Endothelial cell (in vitro differentiated cells): ENCODE results near the gene SCG2. TPM values are rescaled to one million over a fixed set of nuclear protein-coding genes. Genes with fewer than 3 reads are reported as not detected.
A peak's percentile ranks its signal among the peaks of the same experiment; 100 is the strongest.

Experiments
- DNase-seq: peaks from one replicate; pipeline ENCODE4 v3.0.0; 2021; ENCODE audit warnings: low spot score
- H3K27ac Mint-ChIP-seq: one replicate; pipeline ENCODE4 v1.8.0; 2021; ENCODE audit warnings: mixed read lengths, inconsistent platforms; ENCODE audit not compliant: unreplicated experiment
- H3K27me3 Mint-ChIP-seq: one replicate; pipeline ENCODE4 v1.8.0; 2021; ENCODE audit warnings: mild to moderate bottlenecking, moderate library complexity, mixed read lengths, inconsistent platforms; ENCODE audit not compliant: unreplicated experiment
- H3K36me3 Mint-ChIP-seq: one replicate; pipeline ENCODE4 v1.8.0; 2021; ENCODE audit warnings: mild to moderate bottlenecking, low read depth, mixed read lengths, inconsistent platforms; ENCODE audit not compliant: unreplicated experiment
- H3K4me1 Mint-ChIP-seq: one replicate; pipeline ENCODE4 v1.8.0; 2021; ENCODE audit warnings: mild to moderate bottlenecking, mixed read lengths, inconsistent platforms; ENCODE audit not compliant: unreplicated experiment
- H3K4me3 Mint-ChIP-seq: one replicate; pipeline ENCODE4 v1.8.0; 2021; ENCODE audit warnings: mild to moderate bottlenecking, mixed read lengths, inconsistent platforms; ENCODE audit not compliant: unreplicated experiment
- H3K9me3 Mint-ChIP-seq: one replicate; pipeline ENCODE4 v1.8.0; 2021; ENCODE audit warnings: mixed read lengths, inconsistent platforms; ENCODE audit not compliant: unreplicated experiment
- total RNA-seq: library from RNA; stranded (reverse); fragmentation: NEBNext Ultra II Directional; extraction: Animal tissue kit (Norgen Biotek cat#: 25700); gene quantifications from one replicate; pipeline ENCODE4 v1.2.1, GENCODE V29; 2021; ENCODE audit not compliant: unreplicated experiment
- TF ChIP-seq, protein P1 (sequence below): fragments of 200-600 bp; sonication (generic); IDR thresholded peaks from one replicate; pipeline ENCODE4 v1.5.0; 2021; ENCODE audit warnings: antibody characterized with exemption; ENCODE audit not compliant: unreplicated experiment

The SCG2 gene
- total RNA-seq, 1 donor from 2014 or later, result 0.23 TPM

DNA sequence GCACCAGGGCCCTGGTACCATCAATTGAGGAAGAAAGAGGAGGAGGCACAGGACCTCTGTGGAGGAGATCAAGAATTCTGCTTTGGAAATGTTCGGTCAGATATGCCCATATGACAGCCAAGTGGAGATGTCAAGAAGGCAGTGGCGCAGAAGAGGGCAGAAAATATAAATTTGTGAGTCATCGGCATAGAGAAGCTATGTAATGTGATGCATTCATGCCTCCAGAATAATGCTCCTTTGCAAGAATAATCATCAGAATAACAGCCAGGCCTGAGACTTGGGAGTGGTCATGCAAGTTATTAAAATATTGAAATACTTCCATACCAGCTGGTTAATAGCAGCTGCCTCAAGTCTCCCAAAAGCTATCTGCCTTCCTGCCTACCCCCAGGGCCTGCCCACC lies 32.1 kb upstream of the SCG2 start:
- no peaks in the 10 kb centered on the region for H3K36me3 Mint-ChIP-seq
- no peaks in the 10 kb centered on the region for H3K9me3 Mint-ChIP-seq
- no peak overlapping the region for H3K27ac Mint-ChIP-seq
- TF ChIP-seq, protein P1, sequence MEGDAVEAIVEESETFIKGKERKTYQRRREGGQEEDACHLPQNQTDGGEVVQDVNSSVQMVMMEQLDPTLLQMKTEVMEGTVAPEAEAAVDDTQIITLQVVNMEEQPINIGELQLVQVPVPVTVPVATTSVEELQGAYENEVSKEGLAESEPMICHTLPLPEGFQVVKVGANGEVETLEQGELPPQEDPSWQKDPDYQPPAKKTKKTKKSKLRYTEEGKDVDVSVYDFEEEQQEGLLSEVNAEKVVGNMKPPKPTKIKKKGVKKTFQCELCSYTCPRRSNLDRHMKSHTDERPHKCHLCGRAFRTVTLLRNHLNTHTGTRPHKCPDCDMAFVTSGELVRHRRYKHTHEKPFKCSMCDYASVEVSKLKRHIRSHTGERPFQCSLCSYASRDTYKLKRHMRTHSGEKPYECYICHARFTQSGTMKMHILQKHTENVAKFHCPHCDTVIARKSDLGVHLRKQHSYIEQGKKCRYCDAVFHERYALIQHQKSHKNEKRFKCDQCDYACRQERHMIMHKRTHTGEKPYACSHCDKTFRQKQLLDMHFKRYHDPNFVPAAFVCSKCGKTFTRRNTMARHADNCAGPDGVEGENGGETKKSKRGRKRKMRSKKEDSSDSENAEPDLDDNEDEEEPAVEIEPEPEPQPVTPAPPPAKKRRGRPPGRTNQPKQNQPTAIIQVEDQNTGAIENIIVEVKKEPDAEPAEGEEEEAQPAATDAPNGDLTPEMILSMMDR, result no peak
- no peak for DNase-seq
- H3K27me3 Mint-ChIP-seq, result no peaks in the 10 kb centered on the region
- H3K4me1 Mint-ChIP-seq, result no peaks in the 10 kb centered on the region
- no peak overlapping the region for H3K4me3 Mint-ChIP-seq

DNA sequence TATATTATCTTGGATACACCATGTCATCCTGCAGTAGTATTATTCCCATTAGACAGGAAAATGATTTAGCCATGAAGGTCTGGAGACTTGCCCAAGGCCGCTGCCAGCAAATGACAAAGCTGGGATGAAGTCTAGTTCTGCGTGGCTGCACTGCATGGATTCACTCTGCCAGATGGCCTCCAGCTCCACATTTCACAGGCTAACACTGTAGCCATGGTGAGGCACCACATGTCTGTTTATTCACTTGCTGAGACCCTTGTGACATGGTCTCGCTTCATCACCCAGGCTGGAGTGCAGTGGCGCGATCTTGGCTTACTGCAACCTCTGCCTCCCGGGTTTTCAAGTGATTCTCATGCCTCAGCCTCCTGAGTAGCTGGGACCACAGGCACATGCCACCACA lies 31.5 kb upstream of the SCG2 start:
- DNase-seq, result no peak
- Mint-ChIP-seq H3K27ac (no peak overlapping the region), H3K4me1 (no peaks in the 10 kb centered on the region), H3K4me3 (no peak overlapping the region), H3K9me3 (no peaks in the 10 kb centered on the region), H3K27me3 (no peaks in the 10 kb centered on the region), H3K36me3 (no peaks in the 10 kb centered on the region)
- TF ChIP-seq, protein P1, result no peak

DNA sequence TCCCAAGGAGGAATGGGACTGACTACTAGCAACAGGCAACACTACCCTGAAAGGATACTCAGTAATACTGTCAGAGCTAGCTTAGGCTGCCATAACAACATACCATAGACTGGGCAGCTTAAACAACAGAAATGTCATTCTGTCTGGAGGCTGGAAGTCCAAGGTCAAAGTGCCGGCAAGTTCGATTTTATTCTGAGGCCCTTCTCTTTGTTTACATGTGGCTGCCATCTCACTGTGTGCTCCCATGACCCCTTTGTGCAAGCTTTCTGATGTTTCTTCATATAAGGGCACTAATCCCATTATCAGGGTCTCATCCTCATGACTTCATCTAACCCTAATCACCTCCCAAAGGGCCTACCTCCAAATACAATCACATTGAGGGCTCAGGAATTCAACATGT lies 30.7 kb upstream of the SCG2 start:
- Mint-ChIP-seq H3K4me3 (no peak overlapping the region), H3K9me3 (no peaks in the 10 kb centered on the region), H3K4me1 (no peaks in the 10 kb centered on the region), H3K27ac (no peak overlapping the region), H3K27me3 (no peaks in the 10 kb centered on the region), H3K36me3 (no peaks in the 10 kb centered on the region)
- DNase-seq, result no peak
- TF ChIP-seq, protein P1, result no peak

DNA sequence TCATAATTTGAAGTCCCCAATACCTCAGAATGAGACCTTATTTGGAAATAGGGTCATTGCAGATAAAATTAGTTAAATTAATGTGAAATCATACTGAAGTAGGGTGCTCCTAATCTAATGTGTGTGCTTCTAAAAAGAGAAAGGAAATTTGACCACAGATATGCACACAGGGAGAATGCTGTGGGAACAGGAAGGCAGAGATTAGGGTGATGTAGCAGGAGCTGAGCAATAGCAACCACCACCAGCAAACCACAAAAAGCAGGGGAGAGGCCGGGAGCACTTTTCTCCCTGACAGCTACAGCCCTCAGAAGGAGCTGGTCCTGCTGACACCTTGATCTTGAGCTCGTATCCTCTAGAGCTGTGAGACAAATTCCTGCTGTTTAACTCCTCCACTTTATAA lies 24.6 kb upstream of the SCG2 start:
- Mint-ChIP-seq H3K4me1 (peaks cover 19% of the 10 kb centered on the region), H3K27ac (peak overlapping the region; percentile 12)

DNA sequence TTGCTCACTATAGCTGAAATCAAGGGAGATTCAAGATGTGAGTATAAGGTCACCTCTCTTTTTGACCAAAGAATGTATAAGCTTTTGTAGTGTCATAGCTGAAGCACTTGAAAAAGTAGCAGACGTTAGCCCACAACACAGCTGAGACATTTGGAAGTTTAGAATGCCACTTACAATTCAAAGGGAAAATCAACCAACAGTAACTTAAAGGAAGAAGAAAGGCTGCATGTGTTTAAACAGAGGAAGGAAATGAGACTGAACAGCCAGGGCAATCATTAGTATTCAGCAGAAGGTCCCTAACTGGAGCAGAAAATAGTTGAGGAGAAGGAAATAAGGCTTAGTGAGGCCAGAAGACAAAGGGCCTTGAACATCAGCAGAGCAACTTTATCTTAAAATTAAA lies 23.5 kb upstream of the SCG2 start:
- TF ChIP-seq, protein P1, result no peak
- no peaks in the 10 kb centered on the region for H3K9me3 Mint-ChIP-seq
- no peak for DNase-seq
- no peak overlapping the region for H3K4me3 Mint-ChIP-seq
- no peak overlapping the region for H3K27ac Mint-ChIP-seq
- H3K27me3 Mint-ChIP-seq, result peaks cover 5% of the 10 kb centered on the region
- H3K4me1 Mint-ChIP-seq, result peaks cover 19% of the 10 kb centered on the region
- no peaks in the 10 kb centered on the region for H3K36me3 Mint-ChIP-seq

More for the DNA sequence above, 24.6 kb upstream of the SCG2 start:
- no peak for DNase-seq
- TF ChIP-seq, protein P1, result no peak
- Mint-ChIP-seq H3K9me3 (no peaks in the 10 kb centered on the region), H3K36me3 (no peaks in the 10 kb centered on the region), H3K27me3 (no peaks in the 10 kb centered on the region), H3K4me3 (no peak overlapping the region)
